Measurements from ENCODE around the gene TATDN2. TPM values are rescaled to one million over a fixed set of nuclear protein-coding genes. Genes with fewer than 3 reads are reported as not detected.

The TATDN2 gene
- total and polyA plus RNA-seq, 9 of the 15 experiments (the other 6 are each of a cell fraction or from before 2014, with no cell fraction given), result 5.2 to 44.7 (median 25.8) TPM

DNA sequence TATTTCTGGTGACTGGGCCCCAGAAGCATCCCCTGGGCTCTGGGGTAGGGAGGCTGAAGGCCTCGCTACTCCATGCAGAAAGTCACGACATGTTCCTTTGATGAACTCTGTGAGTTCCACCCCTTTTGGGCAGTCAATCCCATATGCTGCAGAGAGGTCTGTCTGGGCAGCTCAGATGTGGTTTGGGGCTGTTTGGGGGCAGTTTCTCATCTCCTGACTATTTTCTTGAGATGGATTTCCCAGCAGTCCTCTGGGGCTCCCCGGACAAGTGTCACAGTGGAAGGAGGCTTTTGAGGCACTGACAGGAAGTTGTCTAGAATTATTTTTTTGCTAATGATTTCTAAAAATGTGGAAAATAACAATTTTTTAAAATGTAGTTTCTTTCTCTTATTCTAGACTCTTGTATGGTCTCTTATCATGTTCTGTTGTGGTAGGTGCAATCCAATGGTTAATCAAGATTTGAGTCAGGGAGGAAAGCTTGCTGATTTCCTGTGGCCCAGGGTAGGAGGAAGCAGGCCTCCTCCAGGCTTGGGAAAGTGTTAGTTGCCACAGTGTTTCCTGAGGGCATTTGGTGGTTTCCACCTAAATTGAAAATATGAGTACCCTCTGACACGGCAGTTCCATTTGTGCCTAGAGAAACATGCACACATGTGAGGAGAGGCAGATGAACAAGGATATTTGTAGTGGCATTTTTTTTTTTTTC lies 19.9 kb upstream of the TATDN2 start (continued):
- TF ChIP-seq ZNF584 (CRISPR knock-in tag; IDR thresholded peaks at IDR 0.05; ENCODE audit: low read depth) (0 out of 2 replicates have a peak, but pooled peaks have one; percentile 44), RCOR1 (IDR thresholded peaks at IDR 0.05; ENCODE audit: borderline replicate concordance in 1 of 2, low read depth in 2 of 2, low read length in 2 of 2) (0 out of 4 replicates have a peak, but pooled peaks of 1 of the 2 experiments have one; percentile 12), ZNF644 (tag; IDR thresholded peaks at IDR 0.05; ENCODE audit: low read depth) (no peak)

DNA sequence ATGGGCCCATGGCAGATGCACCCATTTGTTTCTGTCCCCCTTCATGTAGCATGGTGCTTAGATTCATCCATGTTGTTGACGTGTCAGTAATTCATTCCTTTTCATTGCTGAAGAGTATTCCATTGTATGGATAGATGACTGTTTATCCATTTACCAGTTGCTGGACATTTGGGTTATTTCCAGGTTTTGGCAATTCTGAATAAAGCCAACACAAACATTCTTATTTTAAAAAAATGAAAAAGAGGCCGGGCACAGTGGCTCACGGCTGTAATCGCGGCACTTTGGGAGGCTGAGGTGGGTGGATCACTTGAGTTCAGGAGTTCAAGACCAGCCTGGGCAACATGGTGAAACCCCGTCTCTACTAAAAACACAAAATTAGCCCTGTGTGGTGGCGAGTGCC lies 18.7 kb upstream of the TATDN2 start:
- no peak overlapping the region for H3K4me3 ChIP-seq
- no peaks in the 10 kb centered on the region for H3K79me2 ChIP-seq (ENCODE audit: control insufficient read depth, insufficient read depth, low read length)
- ChIA-PET POLR2A (interaction anchor here (1.2 kb wide), 1 partner anchor 11 kb away, joined by 4 read pairs; no protein-coding TSS in a partner anchor), CTCF (ENCODE audit: low intra/inter-chr PET ratio) (no interaction called here)
- no peak overlapping the region for H3K4me2 ChIP-seq (ENCODE audit: insufficient read depth, low read length)
- BruUV-seq (replicated peaks), result no TSS peak
- ATAC-seq (no peak), DNase-seq (ENCODE audit: extremely low read depth in 1 of 4, low spot score in 3 of 4) (no peak), FAIRE-seq (no peak)
- no peaks in the 10 kb centered on the region for H3K27me3 ChIP-seq (ENCODE audit: control insufficient read depth in 2 of 2, insufficient read depth in 2 of 2, low read length in 2 of 2)
- WGBS (ENCODE audit: insufficient coverage, low coverage, missing lambda C conversion rate), result 75% methylated on average over 7 of the region's 7 CpGs
- no peaks in the 10 kb centered on the region for H3K36me3 ChIP-seq (ENCODE audit: control insufficient read depth, insufficient read depth, low read length)
- no peaks in the 10 kb centered on the region for H3K9me3 ChIP-seq (replicated peaks; ENCODE audit: control insufficient read depth, insufficient read depth, low read depth, low read length)
- H3K9me1 ChIP-seq (ENCODE audit: control insufficient read depth, insufficient read depth, low read length), result no peaks in the 10 kb centered on the region
- peaks cover 4% of the 10 kb centered on the region in 2 experiments; a peak in 4 of 5 replicates for H3K4me1 ChIP-seq (replicated peaks in 1 of 2; ENCODE audit: control insufficient read depth in 2 of 2, insufficient read depth in 2 of 2, low read length in 2 of 2)
- H2AFZ ChIP-seq (ENCODE audit: low read depth, low read length), result no peak overlapping the region
- no peaks in the 10 kb centered on the region for H4K20me1 ChIP-seq (replicated peaks; ENCODE audit: control insufficient read depth, insufficient read depth, low read length)
- H3K27ac ChIP-seq (ENCODE audit: extremely low read depth, low read depth, low read length), result no peak overlapping the region
- H3K9ac ChIP-seq (ENCODE audit: insufficient read depth in 1 of 2, low read depth in 2 of 2, low read length in 2 of 2), result no peak overlapping the region
- TF ChIP-seq PTRF (tag; IDR thresholded peaks at IDR 0.05) (no peak), ZNF174 (CRISPR knock-in tag; IDR thresholded peaks at IDR 0.05) (no peak), ATF7 (IDR thresholded peaks at IDR 0.05) (no peak), PTTG1 (tag; IDR thresholded peaks at IDR 0.05; ENCODE audit: low read depth) (no peak), ZKSCAN3 (CRISPR knock-in tag; IDR thresholded peaks at IDR 0.05) (no peak), ZC3H8 (IDR thresholded peaks at IDR 0.05) (no peak), NFIC (IDR thresholded peaks at IDR 0.05) (no peak), MLLT1 (IDR thresholded peaks at IDR 0.05) (no peak), ZNF217 (CRISPR knock-in tag; IDR thresholded peaks at IDR 0.05) (no peak), U2AF2 (optimal IDR thresholded peaks at IDR 0.05; ENCODE audit: low read depth, low read length) (no peak), SIRT6 (IDR thresholded peaks at IDR 0.05; ENCODE audit: low read depth, low read length) (no peak), ZNF780A (CRISPR knock-in tag; IDR thresholded peaks at IDR 0.05) (no peak), ZBTB7A (IDR thresholded peaks at IDR 0.05; ENCODE audit: borderline replicate concordance, control insufficient read depth, low read depth, low read length) (no peak)
- in situ Hi-C loops (cut with MboI) (no loop called here), intact Hi-C loops (cut with micrococcal nuclease) (loop anchor here (10.0 kb wide), 1 partner anchor 295 kb away; the partner anchor contains the start of gene CRELD1)

Data from K562 (cell line).